GM15510 (cell line): ENCODE data around the gene NINJ1.

Experiments used
- POLR2A ChIP-seq: IDR thresholded peaks from 3 replicates; pipeline ENCODE4 v1.6.1; 2011; ENCODE audit warnings: borderline replicate concordance; ENCODE audit not compliant: insufficient read length; ENCODE audit errors: extremely low read depth

The NINJ1 gene

GRCh38 chr9:93119953-93120845 is 13.9 kb downstream of the NINJ1 start:
- no peak for TF ChIP-seq POLR2A

GRCh38 chr9:93119703-93119952 is 14.4 kb downstream of the NINJ1 start:
- no peak for TF ChIP-seq POLR2A

- TF ChIP-seq POLR2A = no peak
Measured at GRCh38 chr9:93118863-93119702, 15.0 kb downstream of the NINJ1 start.

- no peak for TF ChIP-seq POLR2A
Measured at GRCh38 chr9:93117924-93118862, 15.9 kb downstream of the NINJ1 start.

- no peak for TF ChIP-seq POLR2A
Measured at GRCh38 chr9:93116072-93116961, 17.7 kb downstream of the NINJ1 start.

- TF ChIP-seq POLR2A = no peak
Measured at GRCh38 chr9:93115486-93116071, 18.5 kb downstream of the NINJ1 start.

- no peak for TF ChIP-seq POLR2A
Measured at GRCh38 chr9:93114984-93115335, 19.1 kb downstream of the NINJ1 start.

- no peak for TF ChIP-seq POLR2A
Measured at GRCh38 chr9:93114169-93114983, 19.7 kb downstream of the NINJ1 start.

GRCh38 chr9:93112864-93113389 is 21.1 kb downstream of the NINJ1 start:
- no peak for TF ChIP-seq POLR2A

GRCh38 chr9:93112116-93112863 is 21.8 kb downstream of the NINJ1 start:
- no peak for TF ChIP-seq POLR2A

GRCh38 chr9:93111371-93112115 is 22.5 kb downstream of the NINJ1 start:
- TF ChIP-seq POLR2A = no peak
